ENCODE measurements around the gene SLC45A2. TPM values are rescaled to one million over a fixed set of nuclear protein-coding genes. Genes with fewer than 3 reads are reported as not detected.

Gene SLC45A2
- total RNA-seq, 4 donors from 2014 or later: 0.58 TPM; not detected in 3

- DNase-seq: no peak
- intact Hi-C loops (cut with DNase I; ENCODE audit: low total_unique reads): loop anchor here (10.0 kb wide), 1 partner anchor 486 kb away; the partner anchor contains the start of gene TARS1
Measured at GRCh38 chr5:33931136-33931535, 53.4 kb downstream of the SLC45A2 start.

DNA sequence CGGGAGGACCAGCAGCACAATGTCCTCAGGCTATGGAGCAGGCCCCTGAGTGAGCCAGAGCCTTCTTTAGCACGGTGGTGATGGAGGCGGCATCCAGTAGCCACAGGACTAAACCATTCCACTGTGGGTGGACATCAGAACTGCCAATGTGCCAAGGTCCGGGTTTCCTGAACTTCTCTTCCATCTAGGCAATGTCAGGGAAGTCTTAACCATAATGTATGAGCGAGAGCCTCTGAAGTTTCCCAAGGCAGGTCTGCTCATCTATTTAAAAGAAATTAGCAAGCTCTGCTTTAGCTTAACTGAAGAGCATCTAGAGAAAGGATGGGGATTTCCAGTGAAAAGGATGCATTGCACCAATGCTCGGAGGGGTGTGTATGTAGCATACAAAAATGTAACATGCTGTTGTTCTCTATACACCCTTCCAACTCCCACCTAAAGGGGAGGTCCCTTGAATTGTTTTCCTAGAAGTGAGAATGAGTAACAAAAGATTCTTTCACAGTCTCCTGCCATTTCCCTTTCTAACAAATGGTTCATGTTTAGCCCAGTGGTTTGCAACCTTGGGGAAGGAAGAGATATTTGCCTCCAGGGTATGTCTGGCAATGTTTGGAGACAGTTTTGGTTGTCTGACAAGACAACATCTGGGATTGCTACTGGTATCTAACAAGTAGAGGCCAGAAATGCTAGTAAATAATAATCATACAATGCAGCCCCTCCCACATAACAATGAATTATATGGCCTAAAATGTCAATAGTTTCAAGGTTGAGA, 54.4 kb downstream of the SLC45A2 start:
- no peak for DNase-seq
- H3K27ac ChIP-seq: no peak overlapping the region
- no peaks in the 10 kb centered on the region for H3K36me3 ChIP-seq
- no peaks in the 10 kb centered on the region for H3K9me3 ChIP-seq
- peaks cover 0 to 3% of the 10 kb centered on the region in 2 donors for H3K27me3 ChIP-seq
- H3K4me1 ChIP-seq: no peaks in the 10 kb centered on the region
- TF ChIP-seq, protein P1, sequence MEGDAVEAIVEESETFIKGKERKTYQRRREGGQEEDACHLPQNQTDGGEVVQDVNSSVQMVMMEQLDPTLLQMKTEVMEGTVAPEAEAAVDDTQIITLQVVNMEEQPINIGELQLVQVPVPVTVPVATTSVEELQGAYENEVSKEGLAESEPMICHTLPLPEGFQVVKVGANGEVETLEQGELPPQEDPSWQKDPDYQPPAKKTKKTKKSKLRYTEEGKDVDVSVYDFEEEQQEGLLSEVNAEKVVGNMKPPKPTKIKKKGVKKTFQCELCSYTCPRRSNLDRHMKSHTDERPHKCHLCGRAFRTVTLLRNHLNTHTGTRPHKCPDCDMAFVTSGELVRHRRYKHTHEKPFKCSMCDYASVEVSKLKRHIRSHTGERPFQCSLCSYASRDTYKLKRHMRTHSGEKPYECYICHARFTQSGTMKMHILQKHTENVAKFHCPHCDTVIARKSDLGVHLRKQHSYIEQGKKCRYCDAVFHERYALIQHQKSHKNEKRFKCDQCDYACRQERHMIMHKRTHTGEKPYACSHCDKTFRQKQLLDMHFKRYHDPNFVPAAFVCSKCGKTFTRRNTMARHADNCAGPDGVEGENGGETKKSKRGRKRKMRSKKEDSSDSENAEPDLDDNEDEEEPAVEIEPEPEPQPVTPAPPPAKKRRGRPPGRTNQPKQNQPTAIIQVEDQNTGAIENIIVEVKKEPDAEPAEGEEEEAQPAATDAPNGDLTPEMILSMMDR (IDR thresholded peaks at IDR 0.05): no peak
- TF ChIP-seq POLR2A (IDR thresholded peaks at IDR 0.05): no peak
- no peak overlapping the region for H3K4me3 ChIP-seq
- intact Hi-C loops (cut with DNase I; ENCODE audit: low total_unique reads): loop anchor here (10.0 kb wide), 1 partner anchor 485 kb away; the partner anchor contains the start of gene TARS1

More at GRCh38 chr5:33931136-33931535, 53.4 kb downstream of the SLC45A2 start:
- Histone ChIP-seq H3K27ac (no peak overlapping the region), H3K4me1 (no peaks in the 10 kb centered on the region), H3K4me3 (no peak overlapping the region), H3K27me3 (peaks cover 0 to 5% of the 10 kb centered on the region in 2 donors), H3K36me3 (no peaks in the 10 kb centered on the region), H3K9me3 (no peaks in the 10 kb centered on the region)
- TF ChIP-seq POLR2A (IDR thresholded peaks at IDR 0.05): no peak
- TF ChIP-seq, protein P1 (IDR thresholded peaks at IDR 0.05): no peak

DNA sequence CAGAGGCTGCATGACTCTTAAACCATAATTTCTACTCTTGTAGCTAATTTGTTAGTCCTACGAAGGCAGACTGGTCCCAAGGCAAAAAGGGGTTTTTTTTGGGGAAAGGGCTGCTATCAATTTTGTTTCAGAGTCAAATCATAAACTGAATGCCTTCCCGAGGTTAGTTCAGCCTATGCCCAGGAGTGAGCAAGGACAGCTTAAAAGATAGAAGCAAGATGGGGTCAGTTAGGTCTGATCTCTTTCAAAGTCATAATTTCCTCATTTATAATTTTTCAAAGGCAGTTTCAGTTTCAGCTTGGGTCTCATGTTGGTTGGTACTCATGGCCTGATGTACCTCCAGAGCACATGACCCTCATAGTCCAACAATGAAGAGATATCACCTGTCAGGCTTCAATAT, 56.2 kb downstream of the SLC45A2 start:
- Histone ChIP-seq H3K27ac (no peak overlapping the region), H3K36me3 (no peaks in the 10 kb centered on the region), H3K9me3 (no peaks in the 10 kb centered on the region), H3K4me3 (no peak overlapping the region), H3K27me3 (no peaks in the 10 kb centered on the region), H3K4me1 (no peaks in the 10 kb centered on the region)
- TF ChIP-seq, protein P1 (IDR thresholded peaks at IDR 0.05): no peak
- no peak for TF ChIP-seq POLR2A (IDR thresholded peaks at IDR 0.05)
- no peak for DNase-seq
- intact Hi-C loops (cut with DNase I; ENCODE audit: low total_unique reads): no loop called here

- no peak overlapping the region for H3K27ac ChIP-seq
- H3K36me3 ChIP-seq: no peaks in the 10 kb centered on the region
- no peak for DNase-seq
- H3K27me3 ChIP-seq: no peaks in the 10 kb centered on the region
- intact Hi-C loops (cut with DNase I; ENCODE audit: low total_unique reads): no loop called here
- no peaks in the 10 kb centered on the region for H3K4me1 ChIP-seq
- no peak for TF ChIP-seq POLR2A (IDR thresholded peaks at IDR 0.05)
- TF ChIP-seq, protein P1 (IDR thresholded peaks at IDR 0.05): no peak
- H3K4me3 ChIP-seq: no peak overlapping the region
- H3K9me3 ChIP-seq: no peaks in the 10 kb centered on the region
Measured at GRCh38 chr5:33927685-33928084, 56.8 kb downstream of the SLC45A2 start.

DNA sequence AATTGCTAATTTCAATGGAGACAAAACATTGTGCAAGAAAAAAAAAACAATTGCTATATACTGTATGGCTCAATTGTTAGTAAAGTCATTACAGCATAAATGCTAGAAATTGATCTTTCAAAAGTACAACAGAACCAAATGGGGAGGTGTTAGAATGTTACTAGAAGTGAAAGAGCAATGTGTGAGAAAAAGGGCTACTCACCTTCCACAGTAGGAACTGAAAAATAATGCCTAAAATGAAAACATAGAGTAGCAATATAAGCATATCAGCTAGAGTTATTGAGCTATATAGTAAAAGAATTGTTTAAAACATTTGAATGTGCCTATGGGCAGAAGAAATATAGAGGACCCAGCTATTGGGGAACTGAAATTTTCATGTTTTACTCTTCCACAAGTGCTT, 59.2 kb downstream of the SLC45A2 start:
- Histone ChIP-seq H3K36me3 (no peaks in the 10 kb centered on the region), H3K4me3 (no peak overlapping the region), H3K27ac (no peak overlapping the region), H3K27me3 (no peaks in the 10 kb centered on the region), H3K9me3 (no peaks in the 10 kb centered on the region), H3K4me1 (no peaks in the 10 kb centered on the region)
- no peak for DNase-seq
- TF ChIP-seq, protein P1 (IDR thresholded peaks at IDR 0.05): no peak
- TF ChIP-seq POLR2A (IDR thresholded peaks at IDR 0.05): no peak
- intact Hi-C loops (cut with DNase I; ENCODE audit: low total_unique reads): no loop called here
